ENCODE results near the gene ANXA5. TPM values are rescaled to one million over a fixed set of nuclear protein-coding genes. Genes with fewer than 3 reads are reported as not detected.

ANXA5 gene
- total RNA-seq, 1 donor from 2014 or later: 216 TPM

DNA sequence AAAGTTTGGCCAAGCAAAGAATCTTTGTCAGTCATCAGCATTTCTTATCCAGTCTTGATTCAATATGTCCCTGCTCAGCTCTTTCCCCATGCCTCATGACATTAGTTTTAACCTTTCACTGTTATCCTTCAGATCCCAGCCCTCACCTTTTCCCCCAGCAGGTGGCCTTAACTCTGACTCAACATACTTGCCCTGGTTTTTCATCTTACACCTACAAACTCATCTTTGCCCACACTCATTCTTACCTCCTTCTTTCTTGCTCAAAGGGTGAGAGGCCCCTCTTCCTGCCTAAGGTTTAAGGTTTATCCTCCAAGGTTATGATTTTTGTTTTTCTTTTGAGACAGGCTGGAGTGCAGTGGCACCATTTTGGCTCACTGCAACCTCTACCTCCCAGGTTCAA is 10.6 kb upstream of the ANXA5 start:
- H3K4me1 ChIP-seq: peaks cover 8% of the 10 kb centered on the region
- no peak overlapping the region for H3K4me2 ChIP-seq
- no peaks in the 10 kb centered on the region for H3K79me2 ChIP-seq (ENCODE audit: low read depth)
- peaks cover 15% of the 10 kb centered on the region for H3K4me1 Mint-ChIP-seq
- H3K9me3 ChIP-seq (ENCODE audit: low read depth): no peaks in the 10 kb centered on the region
- H3K4me3 Mint-ChIP-seq: no peak overlapping the region
- TF ChIP-seq EZH2phosphoT487 (IDR thresholded peaks at IDR 0.05) (no peak), EZH2 (IDR thresholded peaks at IDR 0.05) (no peak)
- TF ChIP-seq, protein P1, sequence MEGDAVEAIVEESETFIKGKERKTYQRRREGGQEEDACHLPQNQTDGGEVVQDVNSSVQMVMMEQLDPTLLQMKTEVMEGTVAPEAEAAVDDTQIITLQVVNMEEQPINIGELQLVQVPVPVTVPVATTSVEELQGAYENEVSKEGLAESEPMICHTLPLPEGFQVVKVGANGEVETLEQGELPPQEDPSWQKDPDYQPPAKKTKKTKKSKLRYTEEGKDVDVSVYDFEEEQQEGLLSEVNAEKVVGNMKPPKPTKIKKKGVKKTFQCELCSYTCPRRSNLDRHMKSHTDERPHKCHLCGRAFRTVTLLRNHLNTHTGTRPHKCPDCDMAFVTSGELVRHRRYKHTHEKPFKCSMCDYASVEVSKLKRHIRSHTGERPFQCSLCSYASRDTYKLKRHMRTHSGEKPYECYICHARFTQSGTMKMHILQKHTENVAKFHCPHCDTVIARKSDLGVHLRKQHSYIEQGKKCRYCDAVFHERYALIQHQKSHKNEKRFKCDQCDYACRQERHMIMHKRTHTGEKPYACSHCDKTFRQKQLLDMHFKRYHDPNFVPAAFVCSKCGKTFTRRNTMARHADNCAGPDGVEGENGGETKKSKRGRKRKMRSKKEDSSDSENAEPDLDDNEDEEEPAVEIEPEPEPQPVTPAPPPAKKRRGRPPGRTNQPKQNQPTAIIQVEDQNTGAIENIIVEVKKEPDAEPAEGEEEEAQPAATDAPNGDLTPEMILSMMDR (IDR thresholded peaks at IDR 0.05): no peak
- no peaks in the 10 kb centered on the region for H4K20me1 ChIP-seq (ENCODE audit: low read depth)
- no peak overlapping the region for H3K4me3 ChIP-seq
- peaks cover 7% of the 10 kb centered on the region for H3K27me3 Mint-ChIP-seq (ENCODE audit: insufficient read depth, low read depth)
- H3K9ac ChIP-seq: no peak overlapping the region
- no peaks in the 10 kb centered on the region for H3K27me3 ChIP-seq
- no peaks in the 10 kb centered on the region for H3K36me3 Mint-ChIP-seq
- H3F3A ChIP-seq (ENCODE audit: low read depth): peaks cover 12% of the 10 kb centered on the region
- DNase-seq (ENCODE audit: low spot score): no peak
- no peaks in the 10 kb centered on the region for H3K36me3 ChIP-seq
- no peak overlapping the region for H2AFZ ChIP-seq (replicated peaks)
- no peak overlapping the region for H3K27ac Mint-ChIP-seq
- peaks cover 8% of the 10 kb centered on the region for H3K9me3 Mint-ChIP-seq
- H3K27ac ChIP-seq: no peak overlapping the region

DNA sequence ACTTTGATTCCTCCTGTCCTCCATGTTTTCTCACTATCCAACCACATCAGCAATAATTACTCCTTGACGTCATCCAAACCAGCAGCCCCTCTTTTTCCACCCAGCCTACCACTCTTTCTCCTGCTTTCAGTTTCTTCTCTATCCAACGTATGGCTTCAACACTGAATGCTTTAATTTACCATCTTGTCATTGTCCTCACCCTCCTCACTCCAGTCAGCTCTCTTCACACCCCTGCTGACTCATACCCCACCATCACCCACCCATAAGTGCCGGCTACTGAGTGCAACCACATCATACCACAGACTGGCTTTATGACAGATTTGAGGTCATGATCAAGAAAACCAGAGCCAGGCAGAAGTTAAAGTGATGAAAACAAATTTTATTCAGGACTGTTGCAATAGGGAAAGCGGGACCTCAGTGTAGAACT is 9.8 kb upstream of the ANXA5 start:
- Histone ChIP-seq H3K36me3 (no peaks in the 10 kb centered on the region), H3K9ac (no peak overlapping the region), H3K4me3 (no peak overlapping the region), H4K20me1 (ENCODE audit: low read depth) (no peaks in the 10 kb centered on the region), H2AFZ (replicated peaks) (no peak overlapping the region), H3K79me2 (ENCODE audit: low read depth) (no peaks in the 10 kb centered on the region), H3K27me3 (no peaks in the 10 kb centered on the region), H3F3A (ENCODE audit: low read depth) (peaks cover 5% of the 10 kb centered on the region), H3K9me3 (ENCODE audit: low read depth) (no peaks in the 10 kb centered on the region), H3K27ac (no peak overlapping the region), H3K4me1 (peaks cover 3% of the 10 kb centered on the region), H3K4me2 (no peak overlapping the region)
- Mint-ChIP-seq H3K4me1 (peaks cover 8% of the 10 kb centered on the region), H3K27me3 (ENCODE audit: insufficient read depth, low read depth) (peaks cover 4% of the 10 kb centered on the region), H3K36me3 (no peaks in the 10 kb centered on the region), H3K4me3 (no peak overlapping the region), H3K27ac (no peak overlapping the region), H3K9me3 (peaks cover 8% of the 10 kb centered on the region)
- DNase-seq (ENCODE audit: low spot score): no peak
- TF ChIP-seq EZH2phosphoT487 (IDR thresholded peaks at IDR 0.05) (no peak), EZH2 (IDR thresholded peaks at IDR 0.05) (no peak)
- TF ChIP-seq, protein P1 (IDR thresholded peaks at IDR 0.05): no peak

DNA sequence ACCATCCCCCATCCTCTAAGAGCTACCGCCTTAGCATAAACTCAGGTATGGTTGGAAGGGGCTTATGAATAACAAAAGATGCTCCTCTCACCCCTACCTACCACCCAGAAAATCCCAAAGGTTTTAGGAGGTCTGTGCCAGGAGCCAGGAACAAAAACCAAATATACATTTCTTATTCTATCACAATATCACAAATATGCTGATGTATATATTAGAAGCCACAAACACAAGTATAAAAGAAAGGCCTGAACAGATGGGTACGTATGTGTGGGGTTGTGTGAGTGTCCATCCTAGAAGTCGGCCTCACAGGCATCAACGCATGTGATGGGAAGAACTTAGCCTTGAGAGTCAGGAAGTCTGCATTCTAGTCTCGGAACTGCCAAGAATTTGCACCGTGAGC is 8.7 kb upstream of the ANXA5 start:
- H2AFZ ChIP-seq (replicated peaks): no peak overlapping the region
- Mint-ChIP-seq H3K4me3 (no peak overlapping the region), H3K27ac (no peak overlapping the region), H3K36me3 (no peaks in the 10 kb centered on the region), H3K27me3 (ENCODE audit: insufficient read depth, low read depth) (peaks cover 3% of the 10 kb centered on the region), H3K4me1 (peaks cover under 1% of the 10 kb centered on the region), H3K9me3 (peaks cover 8% of the 10 kb centered on the region)
- TF ChIP-seq EZH2 (IDR thresholded peaks at IDR 0.05) (no peak), EZH2phosphoT487 (IDR thresholded peaks at IDR 0.05) (no peak)
- TF ChIP-seq, protein P1 (IDR thresholded peaks at IDR 0.05): no peak
- H3K4me1 ChIP-seq: no peaks in the 10 kb centered on the region
- H3K36me3 ChIP-seq: no peaks in the 10 kb centered on the region
- H3K27ac ChIP-seq: no peak overlapping the region
- DNase-seq (ENCODE audit: low spot score): no peak
- H4K20me1 ChIP-seq (ENCODE audit: low read depth): no peaks in the 10 kb centered on the region
- H3K9me3 ChIP-seq (ENCODE audit: low read depth): no peaks in the 10 kb centered on the region
- H3K4me2 ChIP-seq: no peak overlapping the region
- no peak overlapping the region for H3K9ac ChIP-seq
- no peaks in the 10 kb centered on the region for H3K79me2 ChIP-seq (ENCODE audit: low read depth)
- no peaks in the 10 kb centered on the region for H3K27me3 ChIP-seq
- no peak overlapping the region for H3K4me3 ChIP-seq
- no peaks in the 10 kb centered on the region for H3F3A ChIP-seq (ENCODE audit: low read depth)

All from neural progenitor cell (in vitro differentiated cells).